Lung (tissue), 12 donors: ENCODE measurements around the gene CNTFR. TPM values are rescaled to one million over a fixed set of nuclear protein-coding genes. Genes with fewer than 3 reads are reported as not detected.
A peak's percentile ranks its signal among the peaks of the same experiment; 100 is the strongest.

Experiments used
- ATAC-seq: fragments of 200-7000 bp; cut with Tn5 transposase; one replicate; pipeline ENCODE4 v1.9.1; 2020; ENCODE audit warnings: moderate number of reproducible peaks; ENCODE audit not compliant: insufficient read depth, low FRiP score
- DNase-seq, 3 donors: peaks; one replicate each; pipeline ENCODE4 v3.0.0-alpha.2; 2013 to 2017
- H3K27ac ChIP-seq, 2 donors: one replicate each; pipeline ENCODE4 v1.5.1; 2013; ENCODE audit warnings: mild to moderate bottlenecking in 2 of 2, moderate library complexity in 2 of 2, control low read depth in 1 of 2, inconsistent platforms in 1 of 2, low read depth in 1 of 2, low read length in 1 of 2
- H3K27me3 ChIP-seq, 3 donors: one replicate each; pipeline ENCODE4 v1.5.1; 2013; ENCODE audit warnings: low read length in 2 of 3; ENCODE audit not compliant: control insufficient read depth in 3 of 3, insufficient read depth in 3 of 3
- H3K36me3 ChIP-seq, 4 donors: one replicate each; pipeline ENCODE4 v1.5.1; 2013; ENCODE audit warnings: low read length in 4 of 4, mild to moderate bottlenecking in 1 of 4, moderate library complexity in 1 of 4; ENCODE audit not compliant: control insufficient read depth in 4 of 4, insufficient read depth in 4 of 4
- H3K4me1 ChIP-seq, 5 donors: one replicate each; pipeline ENCODE4 v1.5.1; 2013; ENCODE audit warnings: low read length in 5 of 5, mild to moderate bottlenecking in 2 of 5, moderate library complexity in 1 of 5; ENCODE audit not compliant: control insufficient read depth in 5 of 5, insufficient read depth in 5 of 5
- H3K4me3 ChIP-seq: one replicate; pipeline ENCODE4 v1.5.1; 2013; ENCODE audit warnings: mild to moderate bottlenecking, control low read depth, moderate library complexity
- H3K9ac ChIP-seq, 2 donors: one replicate each; pipeline ENCODE4 v1.5.1; 2013; ENCODE audit warnings: low read length in 2 of 2, control low read depth in 1 of 2; ENCODE audit not compliant: insufficient read depth in 1 of 2
- H3K9me3 ChIP-seq, 4 donors: one replicate each; pipeline ENCODE4 v1.5.1; 2013; ENCODE audit warnings: low read length in 3 of 4, mild to moderate bottlenecking in 1 of 4, moderate library complexity in 1 of 4; ENCODE audit not compliant: control insufficient read depth in 4 of 4, insufficient read depth in 3 of 4
- CTCF ChIP-seq: IDR thresholded peaks from 2 replicates; pipeline ENCODE4 v1.5.1; 2012; ENCODE audit warnings: mild to moderate bottlenecking; ENCODE audit errors: control extremely low read depth, extremely low read depth
- WGBS, 2 donors: extraction: QIAGEN DNeasy Blood & Tissue Kit; methylation state at CpG; one replicate each; pipeline ENCODE4 v1.1.7; 2013; 5-methylcytosine and 5-hydroxymethylcytosine counted together
- polyA plus RNA-seq, 2 donors: library from polyadenylated mRNA; stranded (reverse); fragments of 200-250 nt; gene quantifications; one replicate each; pipeline ENCODE4 v1.2.1, GENCODE V29; 2013
- total RNA-seq, 2 donors: library from RNA; depleted of rRNA in 1 of 2; stranded (reverse); fragments of >200 nt in 1 of 2; gene quantifications; one replicate each; pipeline ENCODE4 v1.2.1, GENCODE V29; 2014 to 2021
- donor health status: control.
- donor health status: control.
- donor health status: Bipolar disorder and iron deficiency.
- donor health status: healthy.
- donor health status: DM: yes; HTN: yes; CAD: no.

Gene CNTFR
- total and polyA plus RNA-seq, 4 donors: 0.42 to 3.3 (median 1.3) TPM

- Histone ChIP-seq H3K9ac (no peak overlapping the region), H3K27me3 (peaks cover 0 to 23% (median 17%) of the 10 kb centered on the region in 3 donors), H3K4me1 (peaks cover 0 to 19% (median 7%) of the 10 kb centered on the region in 5 donors), H3K4me3 (no peak overlapping the region), H3K9me3 (no peaks in the 10 kb centered on the region), H3K36me3 (peaks cover 0 to 8% (median 5%) of the 10 kb centered on the region in 4 donors), H3K27ac (no peak overlapping the region)
- WGBS, 2 donors: 81 to 87% methylated on average over 3 of the region's 3 CpGs
- no peak for ATAC-seq
- DNase-seq: no peak
- no peak for TF ChIP-seq CTCF
These were observed 45.2 kb upstream of the CNTFR start for GRCh38 chr9:34634551-34635248.

- 24 to 26% methylated on average over 3 of the region's 3 CpGs for WGBS, 2 donors
- Histone ChIP-seq H3K4me3 (no peak overlapping the region), H3K9me3 (no peaks in the 10 kb centered on the region), H3K4me1 (peaks cover 0 to 19% (median 7%) of the 10 kb centered on the region in 5 donors), H3K27me3 (peaks cover 0 to 30% (median 24%) of the 10 kb centered on the region in 3 donors), H3K36me3 (peaks cover 0 to 8% (median 5%) of the 10 kb centered on the region in 4 donors), H3K9ac (no peak overlapping the region), H3K27ac (no peak overlapping the region)
- peak; percentile 69 to 75 (median 74) for DNase-seq
- peak; percentile 79 for TF ChIP-seq CTCF
- ATAC-seq: no peak
These were observed 44.5 kb upstream of the CNTFR start for GRCh38 chr9:34633851-34634550.

- Histone ChIP-seq H3K9ac (no peak overlapping the region), H3K27ac (no peak overlapping the region), H3K27me3 (peaks cover 0 to 35% (median 28%) of the 10 kb centered on the region in 3 donors), H3K4me3 (no peak overlapping the region), H3K36me3 (peaks cover 0 to 8% (median 5%) of the 10 kb centered on the region in 4 donors), H3K4me1 (peaks cover 0 to 18% (median 8%) of the 10 kb centered on the region in 5 donors), H3K9me3 (no peaks in the 10 kb centered on the region)
- ATAC-seq (no peak), DNase-seq (no peak)
- WGBS, 2 donors: 72% methylated on average over 5 of the region's 5 CpGs
- TF ChIP-seq CTCF: no peak
These were observed 43.6 kb upstream of the CNTFR start for GRCh38 chr9:34633166-34633565.
